ENCODE data around the gene SUCLA2.

SUCLA2 gene

DNA sequence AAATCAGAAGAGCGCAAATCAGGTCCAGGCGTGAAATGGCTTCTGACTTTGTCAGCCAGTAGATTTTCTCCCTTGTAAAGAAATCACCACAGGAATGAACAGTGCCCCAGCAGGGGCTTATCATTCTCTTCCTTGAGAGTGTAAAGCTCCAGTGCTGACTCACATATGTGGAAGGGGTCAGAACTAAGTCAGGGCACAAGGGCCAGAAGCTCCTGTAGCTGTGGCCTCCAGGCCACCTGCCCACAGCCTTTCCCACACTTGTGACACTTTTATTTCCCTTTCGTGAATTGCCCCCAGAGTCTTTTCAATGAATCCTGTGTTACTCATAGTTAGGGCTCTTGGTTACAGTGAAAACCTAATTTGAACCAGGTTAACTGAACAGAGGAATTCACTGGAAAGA is 99.6 kb downstream of the SUCLA2 start:
- DNase-seq (ENCODE audit: low read depth in 3 of 3), result no peak

DNA sequence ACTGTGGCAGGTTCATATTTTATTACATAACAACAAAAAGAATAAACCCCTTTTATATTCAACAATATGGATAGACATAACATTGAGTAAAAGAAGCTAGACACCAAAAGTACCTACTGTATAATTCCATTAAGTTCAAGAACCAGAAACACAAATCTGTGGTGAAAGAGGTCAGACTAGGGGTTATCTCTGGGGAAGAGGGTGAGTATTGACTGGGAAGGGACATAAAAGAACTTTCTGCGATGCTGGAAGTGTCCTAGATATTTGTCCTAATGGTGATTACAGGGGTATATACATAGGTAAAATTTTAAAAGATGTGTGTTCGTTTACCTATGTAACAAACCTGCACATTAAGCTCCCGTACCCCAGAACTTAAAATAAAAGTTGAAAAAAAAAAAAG is 103.0 kb downstream of the SUCLA2 start:
- no peak for DNase-seq (ENCODE audit: low read depth in 3 of 3)

DNA sequence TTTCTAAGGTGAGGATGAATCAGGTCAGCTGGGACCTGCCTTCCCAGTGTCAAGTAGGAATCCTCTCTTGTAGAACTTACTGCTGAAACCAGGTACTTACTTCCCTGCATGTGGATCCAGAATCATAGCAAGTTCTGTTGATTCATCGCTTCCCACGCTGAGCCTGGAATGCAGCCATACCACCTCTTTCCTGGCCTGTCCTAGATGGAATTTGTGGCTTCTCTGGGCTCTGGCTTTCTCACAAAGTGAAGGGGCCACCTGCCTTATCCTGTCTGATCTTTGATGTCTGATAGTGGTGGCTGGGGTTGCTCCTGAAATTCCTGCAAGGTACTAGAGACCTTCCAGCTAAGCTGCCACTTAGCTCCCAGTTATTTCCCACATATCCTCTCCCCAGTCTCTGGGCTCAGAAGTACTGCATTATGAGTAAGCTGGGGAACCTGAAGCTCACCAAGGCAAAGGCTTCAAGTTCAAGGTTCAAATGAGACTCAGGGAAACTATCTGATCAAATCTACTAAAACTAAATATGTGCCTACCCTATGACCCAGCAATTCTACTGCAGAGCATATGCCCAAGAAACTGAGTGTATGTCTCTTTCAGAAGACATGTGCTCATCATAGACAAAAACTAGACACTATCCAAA is 103.5 kb downstream of the SUCLA2 start:
- DNase-seq (ENCODE audit: low read depth in 3 of 3), result no peak

DNA sequence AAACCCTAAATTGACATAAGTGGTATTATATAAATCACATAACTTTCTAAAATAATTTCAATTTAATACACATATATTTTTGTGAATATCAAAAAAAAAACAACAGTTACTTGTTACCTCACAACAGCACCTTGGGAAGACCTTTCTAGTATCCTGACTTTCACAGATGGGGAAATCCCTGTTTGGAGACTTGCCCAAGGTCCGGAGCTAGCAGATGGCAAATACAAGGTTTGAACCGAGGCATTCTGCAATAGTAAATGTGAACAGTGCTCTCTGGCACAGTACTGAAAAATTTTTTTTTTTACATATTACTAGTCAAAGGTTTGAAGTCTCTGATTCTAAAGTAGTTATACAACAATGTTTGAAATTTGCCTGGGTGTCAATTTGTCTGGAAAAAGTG is 104.5 kb downstream of the SUCLA2 start:
- no peak for DNase-seq (ENCODE audit: low read depth in 3 of 3)

DNA sequence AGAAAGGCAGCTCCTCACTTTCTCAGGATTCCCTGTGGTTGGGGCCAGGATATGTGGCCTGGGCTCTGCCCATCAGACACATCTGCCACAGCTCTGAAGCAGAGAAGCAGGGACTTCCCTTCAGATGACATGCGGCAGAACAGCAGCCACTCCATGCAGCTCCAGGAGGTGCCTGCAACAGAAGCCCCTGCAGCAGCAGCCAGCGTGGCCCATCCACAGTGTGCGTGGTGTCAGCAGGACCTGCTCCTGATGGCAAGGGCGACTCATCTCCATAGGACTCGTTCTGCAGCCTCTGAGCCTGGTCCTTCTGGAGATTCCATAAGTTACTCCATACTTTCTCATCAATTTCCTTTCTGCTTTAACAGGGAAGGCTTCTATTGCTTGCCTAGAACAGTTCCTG is 105.0 kb downstream of the SUCLA2 start:
- no peak for DNase-seq (ENCODE audit: low read depth in 3 of 3)

DNA sequence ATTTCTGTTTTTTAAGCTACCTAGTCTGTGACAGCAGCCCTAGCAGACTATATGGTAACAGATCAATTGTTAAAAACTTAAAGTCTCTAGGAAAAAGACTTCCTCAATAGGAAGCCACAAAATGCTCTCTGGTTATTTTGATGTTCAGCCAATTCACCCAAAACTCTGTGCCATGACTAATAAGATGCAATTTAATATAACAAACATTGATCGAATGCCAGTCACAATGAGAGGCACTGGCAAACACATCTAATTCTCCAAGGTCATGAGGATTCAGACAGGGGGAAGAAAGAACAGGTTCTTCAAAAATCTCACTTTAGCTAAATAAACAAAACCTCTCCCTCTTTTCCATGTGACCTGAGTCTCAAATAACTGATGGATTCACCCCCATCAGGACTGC is 107.5 kb downstream of the SUCLA2 start:
- DNase-seq (ENCODE audit: low read depth in 3 of 3), result no peak

Measured in stimulated activated CD4-positive, alpha-beta T cell treated with anti-CD3 and anti-CD28 coated beads, TNF-alpha, amount 100 ng/mL, for 4 hours (primary cell).